GM19468 (cell line): Measurements from ENCODE around the gene FAR1.
"Not testable (repeated sequence)": the region's sequence is repeated elsewhere in the genome, so short reads cannot be mapped to it uniquely, and the experiment has no call there.

Experiments
- ATAC-seq: cut with Tn5 transposase; IDR thresholded peaks from one replicate; pipeline ENCODE4 v1.9.1; 2021; ENCODE audit warnings: mild to moderate bottlenecking, moderate library complexity, moderate number of reproducible peaks; ENCODE audit not compliant: unreplicated experiment; ENCODE audit errors: extremely low read depth

FAR1 gene

DNA sequence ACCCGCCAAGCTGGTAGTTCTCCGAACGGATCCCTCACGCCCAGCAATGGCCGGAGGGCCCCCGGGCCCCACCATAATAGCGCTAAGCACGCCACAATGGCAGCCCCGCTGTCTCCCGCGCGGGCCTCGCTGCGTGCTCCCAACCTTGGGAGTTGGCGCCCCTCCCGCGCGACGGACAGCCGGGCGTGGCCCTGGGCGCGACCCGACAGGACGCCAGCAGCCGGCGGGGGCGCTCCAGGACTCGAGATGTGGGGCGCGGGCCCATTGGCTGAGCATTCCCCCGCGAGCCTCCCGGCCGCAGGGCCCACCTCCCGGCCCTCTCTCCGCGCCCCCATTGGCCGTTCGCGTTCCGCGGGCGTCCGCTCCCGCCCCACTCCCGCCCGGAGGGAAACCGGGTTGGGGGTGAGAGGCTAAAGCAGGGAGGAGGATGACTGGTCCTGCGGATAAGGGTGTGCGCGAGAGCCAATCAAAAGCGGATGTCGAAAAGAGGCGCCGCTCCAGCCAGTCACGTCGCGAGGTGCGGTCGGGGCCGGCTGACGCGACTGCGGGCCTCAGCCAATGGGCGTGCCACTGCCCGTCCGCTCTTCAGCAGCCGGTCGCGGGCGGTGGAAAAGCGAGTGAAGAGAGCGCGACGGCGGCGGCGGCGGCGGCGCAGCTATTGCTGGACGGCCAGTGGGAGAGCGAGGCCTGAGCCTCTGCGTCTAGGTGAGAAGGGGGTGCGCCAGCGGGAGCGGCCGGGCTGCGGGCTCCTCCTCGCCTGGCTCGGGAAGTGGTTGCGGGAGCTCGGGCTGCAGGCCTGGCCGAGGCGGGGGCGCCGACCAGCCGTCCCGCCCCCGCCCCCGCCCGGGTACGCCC lies at the start of gene FAR1:
Gene FAR1 (plus strand): TSS at position 567 of the 855 bp plus-strand sequence. CDS start 26,098 bp downstream, outside the sequence.
- peak; percentile 89 for ATAC-seq

DNA sequence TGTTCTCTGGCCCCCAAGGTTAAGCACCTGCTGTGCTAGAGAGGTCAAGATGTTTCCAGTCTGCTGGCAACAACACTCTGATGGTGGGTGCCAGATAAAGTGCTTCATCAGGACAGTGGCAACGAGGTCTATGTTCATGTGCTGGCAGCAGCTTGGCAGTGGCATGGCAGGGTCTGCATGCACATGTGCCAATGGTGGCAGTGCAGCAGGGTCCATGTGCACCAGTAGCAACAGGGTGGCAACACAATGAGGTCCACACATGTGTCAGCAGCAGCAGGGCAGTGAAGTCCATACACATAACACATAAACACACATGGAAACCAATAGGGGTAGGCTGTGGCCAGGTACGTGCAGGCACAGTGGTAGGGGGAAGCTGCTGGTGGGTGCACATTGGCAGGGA lies 48.4 kb upstream of the FAR1 start:
- ATAC-seq = no peak

GRCh38 chr11:13626818-13627217 lies 41.6 kb upstream of the FAR1 start:
- ATAC-seq = not testable (repeated sequence)

GRCh38 chr11:13628634-13629033 lies 39.8 kb upstream of the FAR1 start:
- not testable (repeated sequence) for ATAC-seq

DNA sequence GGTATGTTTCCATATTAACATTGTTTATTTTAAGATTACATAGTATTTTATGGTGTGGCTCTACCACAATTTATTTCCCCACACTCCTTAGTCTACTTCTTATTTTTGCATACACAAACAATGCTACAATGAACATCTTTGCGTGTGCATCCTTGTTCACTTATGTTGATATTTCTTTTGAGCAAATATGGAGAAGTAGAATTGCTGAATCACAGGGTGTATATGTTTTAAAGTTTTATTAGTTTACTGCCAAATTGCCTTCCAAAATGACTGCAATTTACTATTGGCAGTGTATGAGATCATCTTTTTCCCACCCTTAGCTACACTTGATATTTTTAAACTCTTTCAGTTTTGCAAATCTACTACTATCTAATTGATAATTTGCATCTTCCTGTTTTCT lies 38.7 kb upstream of the FAR1 start:
- ATAC-seq = no peak

DNA sequence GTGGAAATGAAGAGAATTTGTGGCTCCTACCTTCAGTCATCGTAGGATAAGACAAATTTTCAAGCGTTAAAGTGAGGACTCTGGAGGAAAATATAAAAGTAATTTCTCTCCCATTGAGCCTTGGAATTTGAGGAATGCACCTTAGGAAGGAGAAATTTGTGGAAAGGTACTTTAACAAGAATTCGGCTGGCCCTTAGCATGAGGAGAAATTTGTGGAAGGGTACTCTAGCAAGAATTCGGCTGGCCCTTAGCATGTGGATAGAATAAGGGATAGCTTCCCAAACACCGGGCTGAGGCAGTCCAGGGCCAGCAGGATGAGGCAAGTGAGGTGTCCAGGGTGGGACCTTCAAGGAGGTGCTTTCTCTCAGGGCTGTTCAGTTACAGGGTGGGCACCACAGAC lies 33.2 kb upstream of the FAR1 start:
- no peak for ATAC-seq

GRCh38 chr11:13635804-13636203 lies 32.7 kb upstream of the FAR1 start:
- no peak for ATAC-seq

DNA sequence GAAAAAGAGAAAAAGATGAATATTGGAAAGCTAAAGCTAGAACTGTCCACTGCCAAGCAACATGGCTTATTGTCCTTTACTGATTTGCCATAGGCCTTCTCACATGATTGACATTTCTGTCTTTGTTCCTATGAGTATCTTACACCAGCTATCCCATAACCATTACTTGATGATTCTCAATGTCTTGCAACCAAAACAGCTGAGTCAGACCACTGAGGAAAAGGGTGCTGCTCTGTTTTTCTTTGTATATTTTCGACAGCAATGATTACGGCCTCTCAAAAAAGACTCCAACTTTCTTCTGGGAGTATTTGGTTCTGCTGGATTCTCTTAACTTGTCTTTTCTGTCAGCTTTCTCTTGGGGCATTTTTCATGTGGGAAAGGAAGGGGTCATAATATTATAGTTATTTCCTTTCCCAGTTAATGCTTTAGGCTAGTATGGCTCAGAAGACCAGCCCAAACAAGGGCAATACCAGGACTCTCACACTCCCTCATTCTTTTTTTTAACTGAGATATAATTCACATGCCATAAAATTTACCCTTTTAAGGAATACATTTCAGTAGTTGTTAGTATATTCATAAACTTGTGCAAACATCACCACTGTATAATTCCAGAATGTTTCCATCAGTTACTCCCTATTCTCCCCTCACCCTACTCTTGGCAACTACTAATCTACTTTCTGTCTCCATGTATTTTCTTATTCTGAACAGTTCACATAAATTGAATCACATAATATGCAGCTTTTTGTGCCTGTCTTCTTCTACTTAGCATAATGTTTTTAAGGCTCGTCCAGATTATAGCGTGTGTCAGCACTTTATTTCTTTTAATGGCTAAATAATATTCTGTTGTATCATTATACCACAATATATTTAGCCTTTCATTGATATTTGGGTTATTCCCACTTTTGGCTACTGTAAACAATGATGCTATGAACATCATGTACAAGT lies 31.1 kb upstream of the FAR1 start:
- no peak for ATAC-seq

DNA sequence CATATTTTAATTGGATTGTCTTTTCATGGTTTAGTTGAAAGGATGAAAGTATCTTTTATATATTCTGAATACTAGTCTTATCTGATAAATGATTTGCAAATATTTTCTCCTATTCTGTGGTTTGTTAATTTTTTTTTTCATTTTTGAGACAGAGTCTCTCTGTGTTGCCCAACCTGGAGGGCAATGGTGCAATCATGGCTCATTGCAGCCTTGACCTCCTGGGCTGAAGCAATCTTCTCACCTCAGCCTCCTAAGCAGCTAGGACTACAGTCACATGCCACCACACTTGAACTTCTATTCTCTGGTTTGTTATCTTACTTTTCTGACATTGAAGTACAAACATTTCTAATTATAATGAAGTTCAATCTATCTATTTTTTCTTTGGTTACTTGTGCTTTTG lies 30.0 kb upstream of the FAR1 start:
- ATAC-seq = no peak

- no peak for ATAC-seq
Observed at GRCh38 chr11:13644997-13645687, 23.3 kb upstream of the FAR1 start.

- no peak for ATAC-seq
Observed at GRCh38 chr11:13647391-13647790, 21.1 kb upstream of the FAR1 start.

DNA sequence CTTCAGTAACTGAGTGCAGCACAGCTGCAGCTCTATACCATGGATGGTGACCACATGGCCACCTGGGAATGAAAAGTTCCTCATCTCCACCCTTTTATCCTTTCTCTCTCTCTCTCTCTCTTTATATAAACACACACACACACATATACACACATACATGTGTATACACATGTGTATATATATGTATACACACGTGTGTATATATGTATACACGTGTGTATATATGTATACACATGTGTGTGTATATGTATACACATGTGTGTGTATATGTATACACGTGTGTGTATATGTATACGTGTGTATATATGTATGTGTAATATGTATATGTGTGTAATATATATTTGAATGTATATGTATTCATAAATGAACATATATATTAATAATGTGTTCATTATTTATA lies 18.8 kb upstream of the FAR1 start:
- no peak for ATAC-seq

DNA sequence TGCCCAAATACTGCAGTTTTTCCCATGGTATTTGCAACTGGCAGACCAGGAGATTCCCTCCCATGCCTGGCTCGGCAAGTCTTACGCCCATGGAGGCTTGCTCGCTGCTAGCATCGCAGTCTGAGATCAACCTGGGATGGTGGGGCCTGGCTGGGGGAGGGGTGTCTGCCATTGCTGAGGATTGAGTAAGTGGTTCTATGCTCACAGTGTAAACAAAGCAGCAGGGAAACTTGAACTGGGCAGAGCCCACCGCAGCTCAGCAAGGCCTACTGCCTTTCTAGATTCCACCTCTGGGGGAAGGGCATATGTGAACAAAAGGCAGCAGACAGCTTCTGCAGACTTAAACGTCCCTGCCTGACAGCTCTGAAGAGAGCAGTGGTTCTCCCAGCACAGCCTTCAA lies 17.0 kb upstream of the FAR1 start:
- not testable (repeated sequence) for ATAC-seq

DNA sequence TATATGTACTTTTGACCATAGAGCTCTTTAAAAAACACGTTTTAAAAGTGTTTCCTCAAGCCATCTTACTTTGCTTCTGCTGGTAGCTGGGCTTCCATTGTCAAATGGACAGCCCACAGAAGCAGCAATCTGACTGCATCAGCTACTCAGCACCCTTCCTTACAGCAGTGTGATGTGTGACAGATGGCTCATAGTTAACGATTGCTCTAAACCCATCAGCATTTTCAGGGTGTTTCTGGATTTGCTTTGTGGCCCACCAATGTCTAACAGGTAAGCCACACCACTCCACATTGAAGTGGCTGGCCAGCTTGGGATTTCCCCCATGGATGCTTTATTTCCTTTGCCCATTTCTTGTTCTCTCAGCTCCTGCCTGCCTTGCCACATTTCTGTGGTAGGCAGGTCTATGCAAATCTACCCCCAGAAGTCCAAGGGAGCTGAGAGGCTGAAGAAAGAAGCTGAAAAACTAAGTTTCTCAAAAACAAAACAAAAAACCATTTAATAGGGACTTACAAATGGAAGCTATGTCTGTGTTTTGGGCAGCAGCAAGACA lies 7.3 kb upstream of the FAR1 start:
- no peak for ATAC-seq

DNA sequence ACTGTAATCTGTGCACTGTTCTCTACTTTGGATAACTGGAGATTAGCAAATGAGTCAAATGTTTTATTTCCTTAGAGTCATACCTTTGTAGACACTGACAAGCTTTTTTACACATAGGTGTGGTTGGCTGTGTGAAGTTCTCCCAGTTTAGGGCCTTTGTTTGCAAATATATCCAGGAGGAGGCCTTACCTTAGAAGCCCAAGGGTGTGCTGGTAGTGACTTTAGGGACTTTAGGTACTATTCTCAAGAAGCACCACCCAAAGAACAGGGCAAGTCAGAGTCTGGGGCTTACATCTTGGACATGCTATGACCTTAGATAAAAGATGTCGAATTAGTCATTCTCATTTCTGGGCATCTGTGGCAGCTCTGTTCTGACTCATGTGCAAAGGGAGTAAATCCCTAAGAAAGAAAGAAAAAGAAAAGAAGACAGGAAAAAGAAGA lies 4.8 kb upstream of the FAR1 start:
- no peak for ATAC-seq

DNA sequence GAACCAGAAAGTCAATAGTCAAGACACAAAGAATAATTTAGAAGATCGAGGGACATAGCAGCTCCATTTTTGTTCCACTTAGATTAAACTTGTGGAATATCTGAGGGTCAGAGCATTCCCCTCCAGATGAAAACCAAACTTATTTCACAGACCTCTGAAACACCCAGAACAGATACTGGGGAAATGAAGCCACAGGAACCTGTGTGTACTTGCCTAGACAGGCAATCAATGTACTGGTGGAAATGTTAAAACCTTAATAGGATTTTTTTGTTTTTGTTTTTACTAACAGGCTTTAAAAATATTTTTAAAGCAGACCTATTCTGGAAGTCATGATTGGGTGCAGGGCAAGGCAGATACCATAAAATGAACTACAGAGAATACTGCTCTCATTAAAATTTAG lies 4.1 kb upstream of the FAR1 start:
- ATAC-seq = no peak

DNA sequence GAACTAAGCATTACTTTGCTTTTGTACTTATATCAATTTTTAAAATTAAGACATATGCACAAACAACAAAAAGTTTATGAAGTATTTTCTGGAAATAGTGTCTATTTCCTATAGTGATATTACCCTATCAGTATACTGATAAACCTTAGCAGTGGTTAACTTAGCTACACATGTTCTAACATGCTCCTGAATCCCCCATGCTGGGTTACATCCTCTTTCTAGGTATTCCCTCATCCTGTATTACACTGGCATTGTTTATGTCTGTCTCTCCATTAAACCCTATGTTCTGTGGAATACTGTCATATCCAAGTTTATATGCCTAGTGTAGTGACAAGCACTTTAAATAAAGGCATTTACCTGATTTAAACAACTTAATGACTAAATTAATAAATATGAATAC lies 1.8 kb upstream of the FAR1 start:
- no peak for ATAC-seq

- ATAC-seq = no peak
Observed at GRCh38 chr11:13667245-13667644, 1.2 kb upstream of the FAR1 start.

GRCh38 chr11:13667795-13668101 lies 720 bp upstream of the FAR1 start:
- no peak for ATAC-seq

DNA sequence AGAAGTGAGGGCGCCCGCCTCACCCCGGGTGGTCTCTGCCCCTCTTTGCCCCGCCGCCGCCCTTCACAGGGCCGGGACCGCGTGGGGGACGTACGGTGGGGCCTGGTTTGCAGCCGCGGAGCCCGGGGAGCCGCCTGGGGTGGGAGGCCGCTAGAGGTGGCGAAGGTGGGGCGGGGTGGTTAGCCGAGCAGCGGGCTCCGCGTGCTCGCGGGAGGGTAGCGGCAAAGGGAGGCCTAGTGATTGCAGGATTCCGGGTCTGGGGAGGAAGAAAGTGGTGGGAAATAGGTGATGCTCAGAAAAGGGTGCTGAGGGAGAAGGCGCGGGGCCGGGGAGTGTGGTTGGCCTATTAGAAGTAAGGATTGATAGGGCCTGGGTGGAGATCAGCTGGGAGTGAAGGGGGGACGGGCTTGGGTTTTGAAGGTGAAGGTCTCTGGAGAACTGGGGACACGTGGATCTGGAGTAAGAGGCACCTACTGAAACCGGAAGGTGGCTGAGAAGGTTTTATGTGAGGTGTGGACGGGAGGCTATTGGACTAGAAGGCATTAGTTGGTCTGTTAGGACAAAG lies 571 bp downstream of the FAR1 start:
- ATAC-seq = no peak
